COLO668 (cell line): ENCODE data around the gene DZANK1.
"Not testable (repeated sequence)": the region's sequence is repeated elsewhere in the genome, so short reads cannot be mapped to it uniquely, and the experiment has no call there.

Source experiments
- DNase-seq: peaks from one replicate; lab custom pipeline; 2025; ENCODE audit not compliant: unreplicated experiment; lab: John Stamatoyannopoulos, UW

The DZANK1 gene

DNA sequence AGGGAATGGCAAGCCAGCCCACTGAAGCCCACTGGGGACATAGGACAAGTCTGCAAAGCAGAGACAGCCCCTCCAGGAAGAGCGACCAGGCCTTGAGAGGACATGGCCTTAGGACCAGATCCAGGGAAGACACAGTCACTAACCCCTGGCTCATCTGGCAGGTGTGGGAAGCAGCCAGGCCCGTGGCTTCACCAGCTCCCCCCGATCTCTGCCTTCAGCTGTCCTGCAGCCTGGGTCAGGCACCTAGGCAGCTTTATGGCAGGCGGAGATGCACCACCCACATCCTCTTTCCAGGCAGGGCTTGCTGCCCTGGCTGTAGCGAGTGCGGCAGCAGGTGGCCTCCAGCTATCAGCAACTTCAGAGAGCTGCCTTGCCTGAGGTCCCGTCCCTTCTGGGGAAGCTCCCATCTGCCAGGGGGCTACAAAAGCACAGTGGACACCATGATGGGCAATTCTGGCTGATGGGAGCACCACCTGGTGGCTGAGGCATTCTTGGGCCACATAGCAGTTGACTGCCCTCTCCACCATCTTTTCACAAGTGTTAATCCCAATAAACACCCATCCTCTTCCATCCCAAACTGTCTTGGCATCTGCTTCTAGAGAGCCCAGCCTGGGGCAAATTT, 85.8 kb downstream of the DZANK1 start:
- no peak for DNase-seq

- no peak for DNase-seq
These were observed 88.8 kb downstream of the DZANK1 start for GRCh38 chr20:18377896-18378481.

- DNase-seq: not testable (repeated sequence)
These were observed 91.3 kb downstream of the DZANK1 start for GRCh38 chr20:18375551-18375950.

DNA sequence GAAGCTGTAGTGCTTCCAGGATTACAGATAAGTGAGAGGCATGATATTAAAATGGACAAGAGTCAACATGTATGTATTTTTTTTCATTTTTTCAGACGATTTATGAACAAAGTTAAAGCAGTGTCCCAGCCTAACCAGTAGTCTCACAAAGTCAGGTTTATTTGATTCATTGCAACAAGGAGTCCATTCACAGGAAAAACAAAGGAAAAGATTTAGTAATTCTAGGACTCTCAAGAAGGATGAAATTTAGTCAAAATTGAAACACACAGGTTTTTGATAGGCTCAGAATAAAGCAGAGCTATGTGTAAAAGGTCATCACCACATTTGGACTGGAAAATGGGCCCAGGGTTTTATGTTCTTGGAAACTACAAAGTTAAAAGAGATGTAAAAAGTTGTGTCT, 94.5 kb downstream of the DZANK1 start:
- no peak for DNase-seq

GRCh38 chr20:18364768-18365167, 102.1 kb downstream of the DZANK1 start:
- no peak for DNase-seq

DNA sequence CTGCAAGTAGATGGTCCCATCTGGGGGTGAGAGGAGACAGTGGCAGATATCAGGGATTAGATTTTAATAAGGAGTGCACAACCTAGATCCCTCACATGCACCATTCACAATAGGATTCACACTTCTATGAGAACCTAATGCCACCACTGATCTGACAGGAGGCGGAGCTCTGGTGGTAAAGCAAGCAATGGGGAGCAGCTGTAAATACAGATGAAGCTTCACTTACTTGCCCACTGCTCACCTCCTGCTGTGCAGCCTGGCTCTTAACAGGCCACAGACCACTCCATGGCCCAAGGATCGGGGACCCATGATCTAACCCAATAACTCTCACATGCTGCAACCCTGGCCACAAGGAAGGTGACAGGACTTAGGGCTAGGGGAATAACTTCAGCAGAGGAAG, 103.1 kb downstream of the DZANK1 start:
- DNase-seq: no peak

DNA sequence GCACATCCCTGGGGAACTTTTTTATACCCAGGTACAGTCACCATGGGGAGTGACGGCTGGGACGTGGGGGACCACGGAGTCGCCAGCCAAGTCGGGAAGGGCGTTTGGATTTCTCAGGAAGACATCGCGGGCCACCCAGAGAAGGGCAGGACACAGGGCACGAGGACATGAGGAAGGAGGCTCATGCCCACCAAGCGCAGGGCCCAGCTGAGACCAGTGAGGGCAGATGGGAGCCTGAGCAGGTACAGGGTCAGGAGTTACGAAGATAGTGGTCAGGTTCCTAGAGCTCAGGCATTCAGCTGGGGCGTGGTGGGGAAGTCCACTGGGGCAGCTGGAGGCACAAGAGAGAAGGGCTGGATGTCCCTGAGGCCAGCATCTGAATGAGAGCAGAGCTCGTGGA, 103.9 kb downstream of the DZANK1 start:
- no peak for DNase-seq

- DNase-seq: no peak
These were observed 105.2 kb downstream of the DZANK1 start for GRCh38 chr20:18361678-18362077.

- no peak for DNase-seq
These were observed 106.2 kb downstream of the DZANK1 start for GRCh38 chr20:18360635-18361034.

- no peak for DNase-seq
These were observed 107.0 kb downstream of the DZANK1 start for GRCh38 chr20:18359854-18360253.

GRCh38 chr20:18349749-18350148, 117.1 kb downstream of the DZANK1 start:
- not testable (repeated sequence) for DNase-seq
